B cell (primary cell): Measurements from ENCODE around the gene DCHS2. TPM values are rescaled to one million over a fixed set of nuclear protein-coding genes. Genes with fewer than 3 reads are reported as not detected.

ENCODE experiments used
- ATAC-seq: fragments of 200-7000 bp; cut with Tn5 transposase; one replicate; pipeline ENCODE4 v1.10.0; 2021; ENCODE audit warnings: low read depth, mild to moderate bottlenecking, moderate number of reproducible peaks, moderate library complexity
- CTCF ChIA-PET: fragments of 350-600 bp; sonication (Branson Sonifier 250); formaldehyde crosslinking; loops from one replicate; lab custom pipeline; 2021; ENCODE audit warnings: antibody characterized with exemption, inconsistent platforms; lab: Charles Lee
- POLR2A ChIA-PET: fragments of 350-600 bp; sonication (Branson Sonifier 250); formaldehyde crosslinking; loops from one replicate; lab custom pipeline; 2021; ENCODE audit warnings: antibody characterized with exemption; lab: Charles Lee
- DNase-seq: peaks from one replicate; pipeline ENCODE4 v3.0.0; 2013
- H2AFZ ChIP-seq: 2 replicates; pipeline ENCODE4 v1.6.1; 2012; ENCODE audit warnings: mild to moderate bottlenecking, low read depth, low read length; ENCODE audit not compliant: insufficient read depth, poor library complexity, severe bottlenecking
- H3K27ac ChIP-seq, 2 donors: 1 replicate in 1 of 2; 2 replicates in 1 of 2; pipeline ENCODE4 v1.5.1; 2012 to 2013; ENCODE audit warnings: low read length in 2 of 2, mild to moderate bottlenecking in 2 of 2, moderate library complexity in 1 of 2
- H3K27me3 ChIP-seq, 4 experiments: fragments of 200-600 bp in 1 of 4; sonication (generic) in 1 of 4; replicated peaks in 1 of 4; 1 replicate in 2 of 4; 2 replicates in 2 of 4; pipeline versions ENCODE4 v1.6.1 to v1.7.0; 2013 to 2016; ENCODE audit warnings: low read length in 3 of 4, mild to moderate bottlenecking in 2 of 4, mixed read lengths in 1 of 4, moderate library complexity in 1 of 4; ENCODE audit not compliant: insufficient read depth in 4 of 4, control insufficient read depth in 3 of 4; ENCODE audit errors: control extremely low read depth in 1 of 4
- H3K36me3 ChIP-seq, 2 experiments: replicated peaks in 1 of 2; 1 replicate in 1 of 2; 2 replicates in 1 of 2; pipeline versions ENCODE4 v1.6.1 to v1.7.1; 2013; ENCODE audit warnings: low read length in 1 of 2; ENCODE audit not compliant: insufficient read depth in 2 of 2, control insufficient read depth in 1 of 2; ENCODE audit errors: control extremely low read depth in 1 of 2, extremely low read depth in 1 of 2
- H3K4me1 ChIP-seq, 2 donors: fragments of 200-600 bp in 1 of 2; sonication (generic) in 1 of 2; 1 replicate in 1 of 2; 2 replicates in 1 of 2; pipeline versions ENCODE4 v1.5.1 to v1.6.1; 2013 to 2017; ENCODE audit warnings: low read length in 2 of 2; ENCODE audit not compliant: control insufficient read depth in 2 of 2, insufficient read depth in 2 of 2
- H3K4me2 ChIP-seq: replicated peaks from 2 replicates; pipeline ENCODE3; 2012; ENCODE audit warnings: mild to moderate bottlenecking, low read depth, low read length; ENCODE audit not compliant: poor library complexity, severe bottlenecking
- H3K4me3 ChIP-seq, 5 experiments: fragments of 200-600 bp in 1 of 5; sonication (generic) in 1 of 5; 1 replicate in 3 of 5; 2 replicates in 2 of 5; pipeline versions ENCODE4 v1.5.1 to v1.7.0; 2011 to 2016; ENCODE audit warnings: low read length in 4 of 5, mild to moderate bottlenecking in 4 of 5, low read depth in 2 of 5, control low read depth in 1 of 5, moderate library complexity in 1 of 5; ENCODE audit not compliant: insufficient read depth in 1 of 5; ENCODE audit errors: control extremely low read depth in 1 of 5, extremely low read depth in 1 of 5
- H3K79me2 ChIP-seq: fragments of 200-600 bp; sonication (generic); one replicate; pipeline ENCODE4 v1.6.0; 2016; ENCODE audit warnings: low read length; ENCODE audit not compliant: control insufficient read depth, insufficient read depth
- H3K9ac ChIP-seq: fragments of 200-600 bp; sonication (generic); 2 replicates; pipeline ENCODE4 v1.6.1; 2017; ENCODE audit warnings: mild to moderate bottlenecking, low read length, moderate library complexity
- H3K9me3 ChIP-seq, 3 donors: one replicate each; pipeline versions ENCODE4 v1.6.1 to v1.7.1; 2013; ENCODE audit warnings: low read length in 2 of 3; ENCODE audit not compliant: control insufficient read depth in 2 of 3, insufficient read depth in 1 of 3; ENCODE audit errors: control extremely low read depth in 1 of 3
- H4K20me1 ChIP-seq: 2 replicates; pipeline ENCODE4 v1.6.0; 2012; ENCODE audit warnings: mild to moderate bottlenecking, low read length; ENCODE audit not compliant: insufficient read depth, control insufficient read depth, poor library complexity, severe bottlenecking
- H3K27ac Mint-ChIP-seq: one replicate; pipeline ENCODE4 v1.8.0; 2021; ENCODE audit warnings: mixed read lengths
- H3K27me3 Mint-ChIP-seq: one replicate; pipeline ENCODE4 v1.8.0; 2021; ENCODE audit warnings: mixed read lengths
- H3K4me1 Mint-ChIP-seq: one replicate; pipeline ENCODE4 v1.8.0; 2021; ENCODE audit warnings: mixed read lengths
- H3K4me3 Mint-ChIP-seq: one replicate; pipeline ENCODE4 v1.8.0; 2021; ENCODE audit warnings: mixed read lengths
- H3K9me3 Mint-ChIP-seq: one replicate; pipeline ENCODE4 v1.8.0; 2022; ENCODE audit warnings: mixed read lengths; ENCODE audit not compliant: insufficient read depth
- CTCF ChIP-seq: fragments of 200-600 bp; IDR thresholded peaks from one replicate; pipeline ENCODE4 v1.8.0; 2022; ENCODE audit warnings: antibody characterized with exemption, mild to moderate bottlenecking
- EZH2 ChIP-seq: IDR thresholded peaks from 2 replicates; pipeline ENCODE4 v1.6.1; 2012; ENCODE audit warnings: borderline replicate concordance, low read depth, mild to moderate bottlenecking, moderate library complexity, low read length; ENCODE audit not compliant: insufficient read depth, poor library complexity, severe bottlenecking
- WGBS: methylation state at CpG from one replicate; pipeline ENCODE4 v1.1.5; 2013; ENCODE audit warnings: missing lambda C conversion rate; ENCODE audit not compliant: insufficient coverage; 5-methylcytosine and 5-hydroxymethylcytosine counted together
- intact Hi-C: fragments of 100-400 bp; cut with micrococcal nuclease; formaldehyde crosslinking; loops from one replicate; pipeline ENCODE4 v1.10.0; 2022
- polyA plus RNA-seq: library from polyadenylated mRNA; depleted of rRNA; stranded (reverse); fragments of >200 nt; gene quantifications from 2 replicates; pipeline ENCODE4 v1.2.3, GENCODE V29; 2012
- total RNA-seq, 2 donors: library from RNA; stranded (reverse); fragments of 120-200 nt in 1 of 2; gene quantifications; 1 replicate in 1 of 2; 2 replicates in 1 of 2; pipeline versions ENCODE4 v1.2.3 to v1.2.4, GENCODE V29; 2013 to 2022

Gene DCHS2
- total and polyA plus RNA-seq, 2 donors (not counting 1 experiment from before 2014, with no cell fraction given), result 0.02 to 0.06 TPM

GRCh38 chr4:154205471-154205870, 286.1 kb downstream of the DCHS2 start:
- Histone ChIP-seq H3K4me2 (no peak overlapping the region), H3K36me3 (no peaks in the 10 kb centered on the region), H3K27me3 (no peaks in the 10 kb centered on the region), H3K9ac (no peak overlapping the region), H3K9me3 (no peaks in the 10 kb centered on the region), H3K4me1 (no peaks in the 10 kb centered on the region), H3K79me2 (no peaks in the 10 kb centered on the region), H4K20me1 (no peaks in the 10 kb centered on the region), H3K27ac (no peak overlapping the region), H2AFZ (no peak overlapping the region), H3K4me3 (no peak overlapping the region)
- Mint-ChIP-seq H3K27ac (no peak overlapping the region), H3K4me3 (no peak overlapping the region), H3K27me3 (peaks cover 3% of the 10 kb centered on the region), H3K9me3 (no peaks in the 10 kb centered on the region), H3K4me1 (no peaks in the 10 kb centered on the region)
- intact Hi-C loops, result no loop called here
- CTCF ChIA-PET, result no interaction called here
- no peak for DNase-seq
- TF ChIP-seq EZH2, result no peak
- TF ChIP-seq CTCF, result no peak
- 40% methylated on average over 1 of the region's 3 CpGs for WGBS
- POLR2A ChIA-PET, result no interaction called here
- ATAC-seq, result no peak

- no peaks in the 10 kb centered on the region for H3K36me3 ChIP-seq
- H3K4me2 ChIP-seq, result no peak overlapping the region
- no peaks in the 10 kb centered on the region for H3K27me3 ChIP-seq
- H3K79me2 ChIP-seq, result no peaks in the 10 kb centered on the region
- Mint-ChIP-seq H3K4me3 (no peak overlapping the region), H3K27ac (no peak overlapping the region), H3K9me3 (no peaks in the 10 kb centered on the region), H3K27me3 (no peaks in the 10 kb centered on the region), H3K4me1 (no peaks in the 10 kb centered on the region)
- ATAC-seq (no peak), DNase-seq (no peak)
- H3K9me3 ChIP-seq, result no peaks in the 10 kb centered on the region
- POLR2A ChIA-PET, result no interaction called here
- CTCF ChIA-PET, result no interaction called here
- H2AFZ ChIP-seq, result no peak overlapping the region
- H3K27ac ChIP-seq, result no peak overlapping the region
- no peak overlapping the region for H3K4me3 ChIP-seq
- no peak for TF ChIP-seq CTCF
- no peak for TF ChIP-seq EZH2
- H3K9ac ChIP-seq, result no peak overlapping the region
- H4K20me1 ChIP-seq, result no peaks in the 10 kb centered on the region
- intact Hi-C loops, result no loop called here
- H3K4me1 ChIP-seq, result no peaks in the 10 kb centered on the region
Measured at GRCh38 chr4:154194649-154195048, 296.9 kb downstream of the DCHS2 start.
